Activated CD4-positive, alpha-beta T cell treated with anti-CD3 and anti-CD28 coated beads, Interleukin-2, amount 10 ng/mL, durations not matched to agents 24 days and 14 days (primary cell): ENCODE results near the gene COG4. TPM values are rescaled to one million over a fixed set of nuclear protein-coding genes. Genes with fewer than 3 reads are reported as not detected.
"Not testable (repeated sequence)": the region's sequence is repeated elsewhere in the genome, so short reads cannot be mapped to it uniquely, and the experiment has no call there.

Experiments
- DNase-seq: peaks from one replicate; pipeline ENCODE4 v3.0.0; 2022
- H3K27ac Mint-ChIP-seq: one replicate; pipeline ENCODE4 v1.8.0; 2022; ENCODE audit warnings: mild to moderate bottlenecking, mixed read lengths
- H3K27me3 Mint-ChIP-seq: one replicate; pipeline ENCODE4 v1.8.0; 2022; ENCODE audit warnings: mixed read lengths
- H3K36me3 Mint-ChIP-seq: one replicate; pipeline ENCODE4 v1.8.0; 2022; ENCODE audit warnings: low read depth, mild to moderate bottlenecking, mixed read lengths
- H3K4me1 Mint-ChIP-seq: one replicate; pipeline ENCODE4 v1.8.0; 2021; ENCODE audit warnings: mixed read lengths
- H3K4me3 Mint-ChIP-seq: one replicate; pipeline ENCODE4 v1.8.0; 2022; ENCODE audit warnings: mild to moderate bottlenecking, moderate library complexity, mixed read lengths
- H3K9me3 Mint-ChIP-seq: one replicate; pipeline ENCODE4 v1.8.0; 2021; ENCODE audit warnings: mixed read lengths
- intact Hi-C: fragments of 100-400 bp; cut with micrococcal nuclease; formaldehyde crosslinking; loops from one replicate; pipeline ENCODE4 v1.15.1; 2023
- total RNA-seq: library from RNA; stranded (reverse); gene quantifications from 2 replicates; pipeline ENCODE4 v1.2.3, GENCODE V29; 2022

The COG4 gene
- total RNA-seq, 1 donor from 2014 or later = 38.3 TPM

DNA sequence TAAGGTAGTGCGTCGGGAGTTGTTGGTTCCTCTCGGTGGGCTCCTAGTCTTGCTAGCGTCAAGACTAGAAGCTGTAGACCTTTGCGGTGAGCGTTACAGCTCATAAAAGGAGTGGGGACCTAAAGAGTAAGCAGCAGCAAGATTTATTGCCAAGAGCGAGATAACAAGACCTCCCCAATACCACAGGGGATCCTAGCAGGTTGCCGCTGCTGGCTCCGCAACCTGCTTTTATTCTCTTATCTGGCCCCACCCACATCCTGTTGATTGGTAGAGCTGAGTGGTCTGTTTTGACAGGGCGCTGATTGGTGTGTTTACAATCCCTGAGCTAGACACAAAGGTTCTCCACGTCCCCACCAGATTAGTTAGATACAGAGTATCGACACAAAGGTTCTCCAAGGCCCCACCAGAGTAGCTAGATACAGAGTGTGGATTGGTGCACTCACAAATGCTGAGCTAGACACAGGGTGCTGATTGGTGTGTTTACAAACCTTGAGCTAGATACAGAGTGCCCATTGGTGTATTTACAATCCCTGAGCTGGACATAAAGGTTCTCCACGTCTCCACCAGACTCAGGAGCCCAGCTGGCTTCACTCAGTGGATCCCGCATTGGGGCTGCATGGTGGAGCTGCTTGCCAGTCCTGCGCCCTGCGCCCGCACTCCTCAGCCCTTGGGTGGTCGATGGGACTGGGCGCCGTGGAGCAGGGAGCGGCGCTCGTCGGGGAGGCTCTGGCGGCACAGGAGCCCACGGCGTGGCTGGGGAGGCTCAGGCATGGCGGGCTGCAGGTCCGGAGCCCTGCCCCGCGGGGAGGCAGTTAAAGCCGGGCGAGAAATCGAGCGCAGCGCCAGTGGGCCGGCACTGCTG, 73.0 kb downstream of the COG4 start:
- DNase-seq, H3K4me3 Mint-ChIP-seq, H3K27me3 Mint-ChIP-seq, H3K36me3 Mint-ChIP-seq, H3K4me1 Mint-ChIP-seq, H3K27ac Mint-ChIP-seq, H3K9me3 Mint-ChIP-seq, intact Hi-C loops: not testable (repeated sequence)

DNA sequence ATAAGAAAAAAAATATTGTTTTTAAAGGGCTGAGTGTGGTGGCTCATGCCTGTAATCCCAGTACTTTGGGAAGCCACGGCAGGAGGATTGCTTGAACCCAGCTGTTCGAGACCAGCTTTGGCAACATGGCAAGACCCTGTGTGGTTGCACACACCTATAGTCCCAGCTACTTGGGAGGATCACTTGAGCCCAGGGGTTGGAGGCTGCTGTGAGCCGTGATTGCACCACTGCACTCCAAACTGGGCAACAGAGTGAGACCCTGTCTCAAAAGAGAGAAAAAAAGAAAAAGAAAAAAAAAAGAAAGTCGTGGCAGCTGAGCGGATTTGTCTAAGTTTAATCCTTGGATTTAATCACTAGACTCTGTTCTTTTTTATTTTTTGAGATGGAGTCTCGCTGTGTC, 75.3 kb downstream of the COG4 start:
- H3K36me3 Mint-ChIP-seq = no peaks in the 10 kb centered on the region
- intact Hi-C loops = no loop called here
- H3K4me3 Mint-ChIP-seq = no peak overlapping the region
- H3K9me3 Mint-ChIP-seq = no peaks in the 10 kb centered on the region
- DNase-seq = no peak
- H3K27ac Mint-ChIP-seq = no peak overlapping the region
- peaks cover 4% of the 10 kb centered on the region for H3K27me3 Mint-ChIP-seq
- peaks cover 4% of the 10 kb centered on the region for H3K4me1 Mint-ChIP-seq

DNA sequence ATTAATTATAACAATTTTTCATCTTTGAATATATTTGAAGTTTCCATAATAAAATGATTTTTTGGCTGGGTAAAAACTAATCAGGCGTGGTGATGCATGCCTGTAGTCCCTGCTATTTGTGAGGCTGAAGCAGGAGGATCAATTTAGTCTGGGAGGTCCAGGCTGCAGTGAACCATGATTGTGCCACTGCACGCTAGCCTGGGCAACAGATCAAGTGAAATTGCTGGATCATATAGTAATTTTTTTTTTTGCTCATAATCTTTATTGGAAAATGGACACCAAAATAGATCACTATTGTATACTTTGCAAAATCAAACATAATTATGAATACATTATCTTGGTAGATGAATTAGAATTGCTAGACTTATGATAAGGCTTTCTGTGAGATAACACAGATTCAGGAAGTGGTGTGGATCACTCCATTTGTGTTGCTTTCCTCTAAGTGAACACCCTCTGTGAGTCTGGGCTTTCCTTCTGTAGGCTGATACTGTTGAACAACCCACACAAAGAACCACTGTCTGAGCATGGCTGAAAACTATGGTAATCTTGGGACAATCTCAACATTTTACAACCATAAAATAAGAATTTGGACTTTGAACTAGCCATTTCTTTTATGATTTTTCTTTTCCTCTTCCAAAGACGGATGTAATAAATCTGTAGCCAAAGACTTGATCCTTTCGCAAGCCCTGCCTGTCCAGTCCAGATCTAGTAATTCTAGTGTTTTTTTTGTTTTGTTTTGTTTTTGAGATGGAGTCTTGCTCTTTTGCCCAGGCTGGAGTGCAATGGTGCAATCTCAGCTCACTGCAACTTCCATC, 78.9 kb downstream of the COG4 start:
- H3K36me3 Mint-ChIP-seq = no peaks in the 10 kb centered on the region
- no peak overlapping the region for H3K4me3 Mint-ChIP-seq
- no peak for DNase-seq
- H3K27ac Mint-ChIP-seq = no peak overlapping the region
- H3K27me3 Mint-ChIP-seq = peaks cover 3% of the 10 kb centered on the region
- intact Hi-C loops = no loop called here
- peaks cover 4% of the 10 kb centered on the region for H3K4me1 Mint-ChIP-seq
- no peaks in the 10 kb centered on the region for H3K9me3 Mint-ChIP-seq

DNA sequence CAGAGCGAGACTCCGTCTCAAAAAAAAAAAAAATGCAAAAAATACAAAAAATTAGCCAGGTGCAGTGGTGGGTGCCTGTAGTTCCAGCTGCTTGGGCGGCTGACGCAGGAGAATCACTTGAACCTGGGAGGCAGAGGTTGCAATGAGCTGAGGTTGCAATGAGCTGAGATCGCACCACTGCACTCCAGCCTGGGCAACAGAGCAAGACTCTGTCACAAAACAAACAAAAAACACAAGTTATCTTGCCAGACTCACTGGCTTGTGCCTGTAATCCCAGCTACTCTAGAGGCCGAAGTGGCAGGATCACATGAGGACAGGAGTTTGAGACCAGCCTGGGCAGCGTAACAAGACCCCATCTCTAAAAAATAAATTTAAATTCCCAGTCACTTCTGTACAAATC, 81.0 kb downstream of the COG4 start:
- H3K4me3 Mint-ChIP-seq = no peak overlapping the region
- no peak overlapping the region for H3K27ac Mint-ChIP-seq
- no peaks in the 10 kb centered on the region for H3K9me3 Mint-ChIP-seq
- intact Hi-C loops = no loop called here
- H3K4me1 Mint-ChIP-seq = peaks cover 17% of the 10 kb centered on the region
- peaks cover 3% of the 10 kb centered on the region for H3K27me3 Mint-ChIP-seq
- H3K36me3 Mint-ChIP-seq = peaks cover 4% of the 10 kb centered on the region
- no peak for DNase-seq

DNA sequence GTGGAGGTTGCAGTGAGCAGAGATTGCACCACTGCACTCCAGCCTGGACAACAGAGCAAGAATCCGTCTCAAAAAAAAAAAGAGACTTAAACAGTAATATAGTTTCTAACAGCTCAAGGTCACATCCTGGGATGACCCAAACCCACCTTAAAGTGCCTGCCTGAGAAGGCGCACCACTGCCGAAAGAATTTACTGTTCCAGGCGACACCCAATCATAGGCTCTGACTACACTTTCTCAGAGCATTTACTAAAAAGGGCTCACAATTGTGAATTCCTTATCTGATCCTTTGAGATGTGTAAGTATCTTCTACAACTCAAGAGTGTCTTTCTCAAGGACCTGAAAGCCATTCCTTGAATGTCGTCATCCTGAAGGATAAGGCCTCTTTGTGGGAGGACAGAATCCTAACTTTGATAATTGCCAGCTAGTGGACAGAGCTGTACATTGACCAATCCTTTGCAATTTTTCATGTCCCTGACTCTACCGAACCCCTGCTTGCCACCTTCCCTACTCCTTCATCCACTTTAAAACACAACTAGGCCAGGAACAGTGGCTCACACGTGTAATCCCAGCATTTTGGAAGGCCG, 81.9 kb downstream of the COG4 start:
- Mint-ChIP-seq H3K27me3 (no peaks in the 10 kb centered on the region), H3K9me3 (no peaks in the 10 kb centered on the region), H3K27ac (no peak overlapping the region), H3K4me1 (peaks cover 25% of the 10 kb centered on the region), H3K36me3 (peaks cover 4% of the 10 kb centered on the region), H3K4me3 (no peak overlapping the region)
- intact Hi-C loops = no loop called here
- DNase-seq = no peak

DNA sequence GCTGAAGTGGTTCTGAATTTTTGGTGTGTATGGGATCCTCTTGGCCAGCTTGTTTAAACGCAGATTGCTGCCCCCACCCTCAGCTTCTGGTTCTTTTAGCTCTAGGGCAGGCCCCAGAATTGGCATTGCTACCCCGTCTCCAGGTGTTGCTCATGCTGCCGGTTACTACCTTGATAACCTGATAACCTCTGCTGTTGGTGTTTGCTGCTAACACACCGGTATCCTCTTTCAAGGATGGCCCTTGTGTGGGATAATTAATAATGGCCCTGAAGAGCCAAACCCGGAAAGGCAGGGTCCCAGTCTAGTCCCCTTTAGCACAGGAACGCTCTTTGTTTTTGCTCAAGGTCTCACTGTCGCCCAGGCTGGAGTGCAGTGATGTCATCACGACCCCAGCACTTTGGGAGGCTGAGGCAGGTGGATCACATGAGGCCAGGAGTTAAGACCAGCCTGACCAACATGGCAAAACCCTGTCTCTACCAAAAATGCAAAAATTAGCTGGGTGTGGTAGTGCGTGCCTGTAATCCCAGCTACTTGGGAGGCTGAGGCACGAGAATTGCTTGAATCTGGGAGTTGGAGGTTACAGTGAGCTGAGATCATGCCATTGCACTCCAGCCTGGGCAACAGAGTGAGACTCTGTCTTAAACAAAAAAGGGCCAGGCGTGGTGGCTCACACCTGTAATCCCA, 83.2 kb downstream of the COG4 start:
- intact Hi-C loops = no loop called here
- Mint-ChIP-seq H3K4me3 (peak overlapping the region; percentile 100), H3K27me3 (no peaks in the 10 kb centered on the region), H3K36me3 (peaks cover 4% of the 10 kb centered on the region), H3K27ac (no peak overlapping the region), H3K9me3 (no peaks in the 10 kb centered on the region), H3K4me1 (peaks cover 29% of the 10 kb centered on the region)
- DNase-seq = no peak

DNA sequence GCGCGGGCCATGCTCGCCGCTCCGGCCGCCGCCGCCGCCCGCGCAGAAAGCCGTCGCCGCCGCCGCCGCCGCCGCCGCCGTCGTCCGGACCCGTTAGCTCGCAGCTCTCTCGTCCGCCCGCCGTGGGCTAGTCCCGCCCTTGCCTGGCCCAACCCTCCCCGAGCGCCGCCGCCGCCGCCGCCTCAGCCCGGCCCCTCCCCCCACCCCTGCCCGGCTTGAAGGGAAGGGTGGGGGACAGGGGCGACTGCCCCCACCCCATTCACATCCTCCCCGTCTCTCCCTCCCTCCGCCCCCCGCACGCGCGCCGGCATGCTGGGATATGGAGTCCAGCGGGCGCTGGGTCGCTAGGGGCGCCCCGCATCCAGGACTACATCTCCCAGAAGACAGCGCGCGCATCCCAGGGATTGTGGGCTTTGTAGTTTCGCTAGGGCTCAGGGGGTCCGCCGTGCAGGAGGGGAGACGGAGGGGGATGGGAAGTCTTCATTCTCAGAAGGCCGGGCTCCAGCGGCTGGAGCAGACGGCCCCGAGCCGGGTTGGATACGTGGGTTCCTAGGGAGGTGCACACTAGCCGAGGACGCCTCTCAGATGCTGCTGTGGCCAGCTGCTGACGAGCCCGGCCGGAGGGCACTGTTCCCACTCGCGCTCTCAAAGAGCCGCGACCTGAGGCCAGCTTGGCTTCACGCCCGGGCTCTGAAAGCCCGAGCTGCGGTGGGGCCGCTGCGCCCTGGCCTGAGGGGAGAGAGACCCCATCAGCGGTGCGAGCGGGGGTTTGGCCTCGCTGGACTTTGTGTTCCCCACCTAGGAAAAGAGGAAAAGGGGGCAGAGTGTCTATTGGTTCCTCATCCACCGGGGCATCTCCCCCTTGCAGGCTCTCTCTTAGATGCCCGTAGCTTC, 84.1 kb downstream of the COG4 start, which contains the start of gene ST3GAL2:
Gene ST3GAL2, minus strand, starts transcription at position 132 of the 894 bp plus-strand sequence. CDS start 40,570 bp downstream, outside the sequence.
- Mint-ChIP-seq H3K4me1 (peaks cover 26% of the 10 kb centered on the region), H3K4me3 (peak within 1 kb of the TSS; percentile 100), H3K27me3 (no peaks in the 10 kb centered on the region), H3K9me3 (no peaks in the 10 kb centered on the region), H3K36me3 (peaks cover 6% of the 10 kb centered on the region), H3K27ac (peak within 1 kb of the TSS; percentile 96)
- DNase-seq = peak; percentile 98
- intact Hi-C loops = loop anchor here (1.0 kb wide), 4 partner anchors 11 to 58 kb away; partner anchors contain the start of gene FCSK

DNA sequence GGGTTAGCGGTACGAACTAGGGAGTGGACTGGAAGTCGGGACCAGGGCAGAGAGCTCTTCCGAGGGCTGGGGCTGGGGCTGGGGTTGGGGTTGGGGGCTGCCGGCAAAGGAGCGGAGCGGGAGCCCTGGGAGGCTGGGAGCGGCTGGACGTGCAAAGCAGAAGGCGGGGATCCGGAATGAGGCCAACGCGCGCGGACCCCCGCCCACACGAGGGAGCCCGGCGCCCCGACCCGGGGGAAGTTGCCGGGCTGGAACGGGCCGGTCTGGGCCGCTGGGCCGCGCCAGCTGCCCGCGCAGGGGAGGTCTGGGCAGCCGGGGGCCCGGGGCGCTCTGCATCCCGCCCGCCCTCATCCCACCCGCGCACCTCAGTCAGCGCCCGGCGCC, 84.8 kb downstream of the COG4 start:
- Mint-ChIP-seq H3K4me3 (peak overlapping the region; percentile 100), H3K9me3 (no peaks in the 10 kb centered on the region), H3K4me1 (peaks cover 30% of the 10 kb centered on the region), H3K36me3 (peaks cover 11% of the 10 kb centered on the region), H3K27ac (peak overlapping the region; percentile 96), H3K27me3 (no peaks in the 10 kb centered on the region)
- no peak for DNase-seq
- intact Hi-C loops = loop anchor here (1.0 kb wide), 1 partner anchor 10 kb away; no protein-coding TSS in a partner anchor

DNA sequence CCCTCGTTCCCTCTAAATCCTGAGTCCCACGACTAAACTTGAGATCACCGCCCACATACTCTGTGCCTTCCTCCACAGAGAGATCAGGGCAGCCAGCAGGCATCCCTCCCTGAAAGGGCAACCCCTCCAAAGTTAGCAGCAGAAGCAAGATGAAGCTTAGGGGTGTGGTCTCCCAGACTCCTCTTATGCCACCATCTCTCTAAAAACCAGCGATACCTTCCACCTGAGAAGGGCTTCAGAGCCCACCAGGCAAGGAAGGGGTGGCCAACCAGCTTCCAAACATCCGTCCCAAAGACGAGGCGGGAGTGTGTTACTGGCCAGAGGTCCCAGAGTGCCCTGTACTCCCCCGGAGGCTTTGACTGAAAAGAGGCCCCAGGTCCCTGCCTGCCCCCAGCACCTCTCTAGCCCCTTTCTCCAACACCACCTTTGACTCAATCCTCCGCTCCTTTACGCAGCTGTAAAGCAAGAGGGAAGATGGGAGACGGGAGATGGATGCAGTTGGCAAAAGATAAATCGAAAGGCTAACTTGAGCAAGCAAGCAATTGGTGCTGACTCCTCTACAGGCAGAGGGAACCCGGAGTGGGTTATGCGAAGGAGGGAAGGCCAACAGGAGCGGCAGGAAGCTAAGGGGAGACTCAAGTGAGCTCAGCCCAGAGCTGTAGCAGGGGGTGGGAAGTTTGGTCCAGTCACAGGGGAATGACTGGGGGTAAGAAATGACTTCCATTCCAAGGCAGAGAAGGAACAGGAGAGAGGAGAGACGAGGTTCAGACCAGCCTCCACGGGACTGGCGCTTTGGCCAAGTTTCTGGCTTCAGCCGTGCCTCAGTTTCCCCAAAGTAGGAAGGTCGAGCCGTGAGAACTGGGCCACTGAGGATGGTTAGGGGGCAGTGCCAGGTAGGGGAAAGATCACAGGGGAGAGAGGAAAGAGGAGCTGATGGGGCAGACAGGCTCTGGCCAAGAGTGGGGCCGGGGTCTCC, 85.5 kb downstream of the COG4 start:
- intact Hi-C loops = loop anchor here (1.0 to 2.0 kb wide), 2 partner anchors 10 to 19 kb away; no protein-coding TSS in a partner anchor
- DNase-seq = peak; percentile 71
- H3K4me1 Mint-ChIP-seq = peaks cover 37% of the 10 kb centered on the region
- H3K36me3 Mint-ChIP-seq = peaks cover 11% of the 10 kb centered on the region
- peak overlapping the region; percentile 100 for H3K4me3 Mint-ChIP-seq
- no peaks in the 10 kb centered on the region for H3K27me3 Mint-ChIP-seq
- H3K27ac Mint-ChIP-seq = peak overlapping the region; percentile 96
- H3K9me3 Mint-ChIP-seq = no peaks in the 10 kb centered on the region

DNA sequence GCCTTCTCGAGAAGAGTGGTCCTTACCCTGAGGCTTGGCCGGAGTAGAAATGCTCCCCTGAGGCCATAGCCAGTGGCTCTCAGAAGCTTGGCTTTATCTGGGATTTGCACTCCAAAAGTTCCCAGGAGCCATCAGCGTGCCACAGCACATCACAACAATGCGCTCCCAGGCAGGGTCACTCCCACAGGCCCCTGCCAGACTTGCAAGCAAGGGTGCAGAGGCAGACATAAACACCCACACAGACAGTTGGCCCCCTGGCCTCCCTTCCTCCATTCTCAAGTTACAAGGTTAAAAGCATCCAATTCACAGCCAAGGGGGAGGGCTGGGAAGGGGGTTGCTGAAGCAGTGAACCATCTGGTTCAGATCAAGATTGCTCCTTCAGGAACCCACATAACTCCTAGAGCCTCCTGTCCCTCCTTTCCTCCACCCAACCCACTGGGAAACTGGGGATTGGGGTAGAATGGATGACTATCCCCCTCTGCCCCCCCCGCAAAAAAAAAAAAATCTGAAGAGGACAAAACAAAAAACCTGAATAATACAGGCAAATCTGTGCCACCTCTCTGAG, 86.3 kb downstream of the COG4 start:
- Mint-ChIP-seq H3K36me3 (peaks cover 11% of the 10 kb centered on the region), H3K27ac (peak overlapping the region; percentile 27), H3K4me1 (peaks cover 44% of the 10 kb centered on the region), H3K4me3 (peak overlapping the region; percentile 100), H3K9me3 (no peaks in the 10 kb centered on the region), H3K27me3 (no peaks in the 10 kb centered on the region)
- peak; percentile 62 for DNase-seq
- intact Hi-C loops = loop anchor here (2.0 kb wide), 1 partner anchor 18 kb away; no protein-coding TSS in a partner anchor

DNA sequence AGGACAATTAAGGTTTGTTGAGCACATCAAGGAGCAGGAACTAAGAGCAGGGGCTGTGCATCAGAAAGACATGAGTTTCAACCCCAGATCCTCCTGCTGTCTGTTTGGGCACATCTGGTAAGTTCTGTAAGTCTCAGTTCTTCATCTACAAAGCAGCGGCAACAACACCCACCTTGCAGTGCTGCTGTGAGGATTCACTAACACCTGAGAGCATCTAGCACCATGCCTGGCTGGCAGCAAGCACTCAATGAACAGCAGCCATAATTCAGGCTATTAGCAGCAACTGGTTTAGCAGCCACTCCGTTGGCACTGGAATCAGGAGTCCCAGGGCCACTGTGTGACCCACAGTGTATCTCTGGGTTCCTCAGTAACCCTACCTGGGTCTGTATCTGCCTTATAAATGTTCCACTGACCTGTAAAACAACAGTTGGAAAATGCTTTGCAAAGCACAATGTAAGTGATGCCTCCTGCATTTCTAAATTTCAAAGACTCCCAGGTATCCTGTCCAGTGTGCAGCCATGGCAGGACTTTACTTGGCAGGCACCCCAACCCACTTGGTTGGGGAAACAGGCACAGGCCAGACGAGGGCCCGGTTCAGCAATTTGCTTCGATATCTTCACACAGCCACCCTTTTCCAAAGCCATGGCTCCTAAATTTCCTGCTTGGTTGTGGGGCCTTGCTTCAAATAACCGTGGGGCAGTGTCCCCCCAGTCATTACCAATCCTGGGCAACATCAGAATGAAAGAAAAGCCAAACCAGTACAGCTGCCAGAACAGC, 88.7 kb downstream of the COG4 start:
- Mint-ChIP-seq H3K36me3 (peaks cover 11% of the 10 kb centered on the region), H3K9me3 (no peaks in the 10 kb centered on the region), H3K27me3 (no peaks in the 10 kb centered on the region), H3K4me3 (no peak overlapping the region), H3K4me1 (peaks cover 63% of the 10 kb centered on the region), H3K27ac (no peak overlapping the region)
- DNase-seq = no peak
- intact Hi-C loops = no loop called here
